Stimulated activated naive CD4-positive, alpha-beta T cell (primary cell): ENCODE results near the gene AK5.

ENCODE experiments used
- DNase-seq, 6 experiments: peaks; one replicate each; lab custom pipeline; 2025; lab: John Stamatoyannopoulos, UW

Gene AK5

GRCh38 chr1:77594366-77595112 lies 312.7 kb downstream of the AK5 start:
- DNase-seq, result no peak

- no peak for DNase-seq
Observed at GRCh38 chr1:77597310-77597709, 315.5 kb downstream of the AK5 start.

GRCh38 chr1:77605246-77606026 lies 323.6 kb downstream of the AK5 start:
- DNase-seq, result no peak

GRCh38 chr1:77608893-77609292 lies 327.1 kb downstream of the AK5 start:
- DNase-seq, result no peak
